Aorta (tissue), 5 donors: Measurements from ENCODE around the gene CERS1. TPM values are rescaled to one million over a fixed set of nuclear protein-coding genes. Genes with fewer than 3 reads are reported as not detected.
A peak's percentile ranks its signal among the peaks of the same experiment; 100 is the strongest.

Experiments used
- ATAC-seq: fragments of 200-7000 bp; cut with Tn5 transposase; one replicate; pipeline ENCODE4 v1.9.1; 2022; ENCODE audit warnings: moderate library complexity; ENCODE audit not compliant: low FRiP score
- DNase-seq, 2 donors: peaks; one replicate each; pipeline ENCODE4 v3.0.0-alpha.2; 2020
- H3K27ac ChIP-seq, 2 donors: one replicate each; pipeline ENCODE4 v1.5.1; 2013; ENCODE audit warnings: low read length in 2 of 2, mild to moderate bottlenecking in 2 of 2, moderate library complexity in 2 of 2, control low read depth in 1 of 2, inconsistent platforms in 1 of 2, low read depth in 1 of 2
- H3K27me3 ChIP-seq, 2 donors: one replicate each; pipeline ENCODE4 v1.6.1; 2013; ENCODE audit warnings: control low read depth in 1 of 2, low read length in 1 of 2, mild to moderate bottlenecking in 1 of 2, moderate library complexity in 1 of 2; ENCODE audit not compliant: insufficient read depth in 2 of 2, control insufficient read depth in 1 of 2
- H3K36me3 ChIP-seq, 2 donors: one replicate each; pipeline ENCODE4 v1.6.1; 2013; ENCODE audit warnings: control low read depth in 1 of 2, low read length in 1 of 2, mild to moderate bottlenecking in 1 of 2; ENCODE audit not compliant: insufficient read depth in 2 of 2, control insufficient read depth in 1 of 2
- H3K4me1 ChIP-seq, 2 donors: one replicate each; pipeline ENCODE4 v1.6.1; 2013; ENCODE audit warnings: low read length in 2 of 2, control low read depth in 1 of 2, mild to moderate bottlenecking in 1 of 2, moderate library complexity in 1 of 2; ENCODE audit not compliant: insufficient read depth in 2 of 2, control insufficient read depth in 1 of 2
- H3K4me3 ChIP-seq, 2 donors: one replicate each; pipeline ENCODE4 v1.5.1; 2013; ENCODE audit warnings: low read length in 2 of 2, control low read depth in 1 of 2, mild to moderate bottlenecking in 1 of 2
- H3K9me3 ChIP-seq: one replicate; pipeline ENCODE4 v1.6.1; 2013; ENCODE audit warnings: mild to moderate bottlenecking, low read length; ENCODE audit not compliant: control insufficient read depth
- whole genome bisulfite sequencing, 2 donors: extraction: QIAGEN DNeasy Blood & Tissue Kit; methylation state at CpG; one replicate each; pipeline ENCODE4 v1.1.7; 2013; 5-methylcytosine and 5-hydroxymethylcytosine counted together
- intact Hi-C, 2 donors: fragments of 100-400 bp; cut with DNase I; formaldehyde crosslinking; loops; one replicate each; pipeline versions ENCODE4 v1.14.2 to v1.15.0; 2022
- polyA plus RNA-seq, 2 donors: library from polyadenylated mRNA; stranded (reverse); fragments of 200-250 nt; gene quantifications; one replicate each; pipeline ENCODE4 v1.2.3, GENCODE V29; 2013
- total RNA-seq, 2 donors: library from RNA; stranded (reverse); fragmentation: NEBNext Ultra II Directional; extraction: Animal tissue kit (Norgen Biotek cat#: 25700); gene quantifications; one replicate each; pipeline ENCODE4 v1.2.1, GENCODE V29; 2021
- donor health status: healthy with polysubstance abuse.
- donor health status: Bipolar disorder and iron deficiency.
- donor health status: DM: no; HTN: no; CAD: no.
- donor health status: DM: no; HTN: no; CAD: no.
- donor health status: DM: yes; HTN: yes; CAD: no.

The CERS1 gene
- total and polyA plus RNA-seq, 4 donors, result 0.49 to 3.3 (median 0.88) TPM

DNA sequence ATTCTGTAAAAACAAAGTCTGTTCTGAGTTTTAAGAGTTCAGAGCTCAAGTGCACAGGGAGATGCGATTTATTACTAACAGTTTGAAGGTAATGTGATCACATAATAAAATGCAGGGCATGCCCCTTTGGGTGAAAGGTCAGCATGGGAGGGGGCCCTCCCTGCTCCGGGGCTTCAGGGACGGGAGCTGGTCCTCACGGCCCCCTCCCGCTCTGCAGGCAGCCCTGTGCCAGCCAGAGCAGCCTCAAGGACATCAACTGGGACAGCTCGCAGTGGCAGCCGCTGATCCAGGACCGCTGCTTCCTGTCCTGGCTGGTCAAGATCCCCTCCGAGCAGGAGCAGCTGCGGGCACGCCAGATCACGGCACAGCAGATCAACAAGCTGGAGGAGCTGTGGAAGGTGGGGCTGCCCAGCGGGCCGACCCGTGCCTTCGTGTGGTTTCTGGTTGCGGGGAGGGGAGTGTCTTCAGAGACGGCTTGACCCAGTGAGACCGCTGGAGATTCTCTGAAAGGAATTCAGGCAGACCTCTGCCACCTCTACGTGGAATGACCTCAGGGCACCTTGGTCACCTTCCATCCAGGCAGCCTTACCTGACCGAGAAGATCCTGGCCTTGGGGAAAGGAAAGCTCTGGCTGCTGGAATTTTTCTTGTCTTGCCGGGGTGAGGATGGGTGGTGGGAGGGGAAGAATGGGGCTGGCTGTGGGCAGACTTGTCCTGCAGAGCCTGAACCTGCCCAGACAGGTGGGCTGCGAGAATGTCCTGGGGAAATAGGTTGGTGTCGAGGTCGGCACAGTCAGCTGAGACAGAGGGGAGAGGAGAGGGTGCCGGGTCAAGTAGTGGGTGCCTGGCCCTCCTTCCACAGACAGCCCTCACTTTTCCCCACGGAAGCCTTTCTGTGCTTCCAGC is 45.2 kb downstream of the CERS1 start:
- Histone ChIP-seq H3K36me3 (peaks cover 0 to 14% of the 10 kb centered on the region in 2 donors), H3K27ac (no peak overlapping the region), H3K4me3 (no peak overlapping the region), H3K27me3 (no peaks in the 10 kb centered on the region), H3K4me1 (no peaks in the 10 kb centered on the region), H3K9me3 (no peaks in the 10 kb centered on the region)
- WGBS, 2 donors, result 75 to 82% methylated on average over 27 of the region's 27 CpGs
- DNase-seq (no peak), ATAC-seq (no peak)
- intact Hi-C loops, result no loop called here

- ATAC-seq (no peak), DNase-seq (peak in 1 of 2 donors; percentile 64)
- 56 to 61% methylated on average over 16 of the region's 16 CpGs for WGBS, 2 donors
- intact Hi-C loops, result loop anchor here (10.0 kb wide), 4 partner anchors 165 to 395 kb away; partner anchors contain the start of gene CRTC1 (in 1 of the 2)
- peak overlapping the region; percentile 8 to 18 for H3K27ac ChIP-seq
- H3K4me1 ChIP-seq, result no peaks in the 10 kb centered on the region
- no peaks in the 10 kb centered on the region for H3K9me3 ChIP-seq
- peaks cover 0 to 11% of the 10 kb centered on the region in 2 donors for H3K36me3 ChIP-seq
- H3K4me3 ChIP-seq, result no peak overlapping the region
- no peaks in the 10 kb centered on the region for H3K27me3 ChIP-seq
Observed at GRCh38 chr19:18849838-18850400, 46.0 kb downstream of the CERS1 start.

DNA sequence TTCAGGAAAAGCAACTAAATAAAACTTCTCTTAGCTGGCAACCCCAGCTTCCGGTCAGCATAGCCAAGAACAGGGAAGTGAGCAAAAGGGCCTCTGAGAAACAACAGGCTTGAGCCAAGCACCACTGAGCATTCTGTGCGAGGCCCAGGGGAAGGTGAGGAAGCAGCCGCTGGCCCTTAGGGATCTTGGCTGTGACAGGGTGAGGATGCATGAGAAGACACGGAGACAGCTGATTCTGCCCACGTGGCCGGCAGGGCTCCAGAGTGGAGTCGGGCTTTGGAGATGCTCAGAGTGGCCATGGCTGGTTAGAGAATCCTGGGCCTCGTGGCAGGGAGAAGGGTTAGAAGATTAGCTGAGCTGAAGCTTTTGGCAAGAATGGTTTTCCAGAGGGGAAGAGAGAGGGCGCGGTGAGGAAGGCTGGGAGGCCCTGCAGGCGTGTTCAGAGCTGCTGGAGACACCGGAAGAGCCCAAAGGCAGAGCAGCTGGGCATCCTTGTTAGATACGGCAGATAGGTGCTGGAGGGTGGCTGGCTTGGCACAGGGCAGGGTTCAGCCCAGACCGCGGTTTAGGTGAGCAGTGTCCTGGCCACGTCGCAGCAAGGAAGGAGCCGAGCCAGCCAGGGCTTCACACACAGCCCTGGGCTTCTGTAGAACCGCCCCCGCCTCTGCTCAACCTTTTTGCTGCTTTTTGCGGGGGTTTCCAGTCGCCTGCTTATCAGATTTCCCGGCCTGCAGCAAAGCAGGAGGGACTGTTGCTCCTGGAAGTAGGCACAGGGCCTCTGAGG is 46.9 kb downstream of the CERS1 start:
- peak; percentile 74 for ATAC-seq
- H3K4me3 ChIP-seq, result no peak overlapping the region

GRCh38 chr19:18847549-18848463 is 48.2 kb downstream of the CERS1 start:
- no peaks in the 10 kb centered on the region for H3K27me3 ChIP-seq
- H3K4me1 ChIP-seq, result no peaks in the 10 kb centered on the region
- WGBS, 2 donors, result 74 to 75% methylated on average over 24 of the region's 24 CpGs
- no peaks in the 10 kb centered on the region for H3K9me3 ChIP-seq
- peak; percentile 56 for ATAC-seq
- DNase-seq, result peak; percentile 70 to 80
- H3K27ac ChIP-seq, result peak overlapping the region in 1 of 2 donors; percentile 19
- intact Hi-C loops, result loop anchor here (2.0 to 10.0 kb wide), 5 partner anchors 163 to 393 kb away; partner anchors contain the start of gene CRTC1 (in 1 of the 2)
- peaks cover 0 to 2% of the 10 kb centered on the region in 2 donors for H3K36me3 ChIP-seq
- H3K4me3 ChIP-seq, result no peak overlapping the region

More for the DNA sequence above, 46.9 kb downstream of the CERS1 start:
- 11 to 12% methylated on average over 23 of the region's 23 CpGs for WGBS, 2 donors
- peak; percentile 88 to 91 for DNase-seq
- intact Hi-C loops, result loop anchor here (10.0 kb wide), 4 partner anchors 164 to 394 kb away; partner anchors contain the start of gene CRTC1 (in 1 of the 2)
- no peaks in the 10 kb centered on the region for H3K4me1 ChIP-seq
- H3K27ac ChIP-seq, result peak overlapping the region; percentile 14 to 60
- no peaks in the 10 kb centered on the region for H3K9me3 ChIP-seq
- H3K36me3 ChIP-seq, result peaks cover 0 to 8% of the 10 kb centered on the region in 2 donors
- H3K27me3 ChIP-seq, result no peaks in the 10 kb centered on the region

DNA sequence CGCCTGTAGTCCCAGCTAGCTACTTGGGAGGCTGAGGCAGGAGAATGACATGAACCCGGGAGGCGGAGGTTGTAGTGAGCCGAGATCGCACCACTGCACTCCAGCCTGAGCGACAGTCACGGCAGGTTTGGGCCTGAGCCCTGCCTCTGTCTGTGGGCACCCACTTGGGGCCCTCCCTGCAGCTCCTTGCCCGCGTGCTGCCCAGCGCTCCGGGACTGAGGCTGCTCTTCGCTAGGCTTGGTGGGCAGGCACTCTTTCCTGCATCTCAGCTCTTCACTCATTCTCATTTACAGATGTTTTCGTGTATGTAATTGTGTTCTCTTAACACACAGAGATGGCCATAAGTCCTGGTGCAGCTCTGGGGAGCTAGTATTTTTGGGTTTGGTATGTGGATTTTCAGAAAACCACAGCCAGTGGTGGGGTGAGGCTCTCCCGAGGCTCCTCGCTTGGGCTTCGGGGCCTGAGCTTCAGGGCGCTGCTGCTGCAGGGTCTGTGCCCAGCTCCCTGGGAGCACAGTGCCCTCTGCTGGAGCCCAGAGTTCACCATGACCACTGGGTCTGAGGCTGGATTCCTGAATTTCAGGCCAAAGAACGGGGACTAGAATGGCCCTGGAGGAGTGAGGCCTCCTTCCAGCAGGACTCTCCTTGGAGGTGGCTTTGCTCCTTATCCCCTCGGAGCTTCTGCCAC is 49.0 kb downstream of the CERS1 start:
- no peaks in the 10 kb centered on the region for H3K36me3 ChIP-seq
- WGBS, 2 donors, result 48 to 51% methylated on average over 19 of the region's 19 CpGs
- ATAC-seq, result peak; percentile 87
- no peak overlapping the region for H3K27ac ChIP-seq
- H3K4me1 ChIP-seq, result no peaks in the 10 kb centered on the region
- intact Hi-C loops, result loop anchor here (2.0 to 10.0 kb wide), 5 partner anchors 162 to 392 kb away; partner anchors contain the start of gene CRTC1 (in 1 of the 2)
- H3K27me3 ChIP-seq, result no peaks in the 10 kb centered on the region
- H3K9me3 ChIP-seq, result no peaks in the 10 kb centered on the region
- no peak overlapping the region for H3K4me3 ChIP-seq
- DNase-seq, result peak; percentile 89 to 93

GRCh38 chr19:18845961-18846360 is 50.0 kb downstream of the CERS1 start:
- DNase-seq, result no peak
- no peaks in the 10 kb centered on the region for H3K9me3 ChIP-seq
- H3K4me1 ChIP-seq, result no peaks in the 10 kb centered on the region
- H3K27me3 ChIP-seq, result no peaks in the 10 kb centered on the region
- intact Hi-C loops, result loop anchor here (2.0 to 10.0 kb wide), 5 partner anchors 161 to 391 kb away; partner anchors contain the start of gene CRTC1 (in 1 of the 2)
- H3K27ac ChIP-seq, result no peak overlapping the region
- 89 to 92% methylated on average over 12 of the region's 12 CpGs for WGBS, 2 donors
- no peaks in the 10 kb centered on the region for H3K36me3 ChIP-seq
- ATAC-seq, result no peak
- no peak overlapping the region for H3K4me3 ChIP-seq

DNA sequence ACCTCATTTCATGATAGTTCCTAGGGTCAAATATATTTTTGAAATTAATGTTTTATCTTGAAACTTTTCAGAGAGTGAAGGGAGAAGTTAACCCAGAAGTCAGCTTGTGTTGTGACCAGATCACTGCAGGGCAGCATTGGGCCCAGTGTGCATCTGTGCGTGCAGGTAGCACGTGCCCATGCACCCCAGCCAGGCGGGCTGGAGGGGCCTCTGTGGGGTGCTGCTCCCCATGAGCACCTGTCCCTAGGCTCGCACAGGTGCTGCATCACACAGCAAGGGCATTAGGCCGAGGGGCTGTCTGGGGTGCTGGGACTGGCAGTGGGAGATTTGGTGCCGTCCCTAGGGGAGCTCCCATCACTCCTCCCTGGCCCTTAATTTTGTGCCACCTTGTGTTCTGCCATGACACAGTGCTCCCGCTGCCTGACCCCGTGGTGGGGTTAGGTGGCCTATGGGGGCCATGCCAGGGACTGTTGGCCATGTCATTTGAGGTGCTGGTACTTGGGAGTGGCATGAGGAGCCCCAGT is 51.1 kb downstream of the CERS1 start:
- no peaks in the 10 kb centered on the region for H3K4me1 ChIP-seq

More for the DNA sequence above, 51.1 kb downstream of the CERS1 start:
- intact Hi-C loops, result loop anchor here (10.0 kb wide), 4 partner anchors 160 to 390 kb away; partner anchors contain the start of gene CRTC1 (in 1 of the 2)
- H3K27me3 ChIP-seq, result no peaks in the 10 kb centered on the region
- H3K9me3 ChIP-seq, result no peaks in the 10 kb centered on the region
- H3K4me3 ChIP-seq, result no peak overlapping the region
- no peak overlapping the region for H3K27ac ChIP-seq
- no peaks in the 10 kb centered on the region for H3K36me3 ChIP-seq
- WGBS, 2 donors, result 92 to 95% methylated on average over 8 of the region's 8 CpGs
- DNase-seq (no peak), ATAC-seq (no peak)
